ENCODE results near the gene GPX7.

Gene GPX7

GRCh38 chr1:52629325-52629643 is 27.1 kb downstream of the GPX7 start:
- DNase-seq (ENCODE audit: low read depth in 2 of 2) = no peak

GRCh38 chr1:52629667-52630066 is 27.5 kb downstream of the GPX7 start:
- DNase-seq (ENCODE audit: low read depth in 2 of 2) = no peak

GRCh38 chr1:52631759-52632331 is 29.7 kb downstream of the GPX7 start:
- no peak for DNase-seq (ENCODE audit: low read depth in 2 of 2)

- DNase-seq (ENCODE audit: low read depth in 2 of 2) = no peak
Measured at GRCh38 chr1:52632732-52633290, 30.6 kb downstream of the GPX7 start, which contains the start of gene SHISAL2A. Gene SHISAL2A, plus strand, starts transcription at chr1:52633168. Its CDS starts 326 bp downstream, at chr1:52633494.

GRCh38 chr1:52633291-52633754 is 31.2 kb downstream of the GPX7 start:
- no peak for DNase-seq (ENCODE audit: low read depth in 2 of 2)

- DNase-seq (ENCODE audit: low read depth in 2 of 2) = no peak
Measured at GRCh38 chr1:52634111-52634510, 31.9 kb downstream of the GPX7 start.

GRCh38 chr1:52635321-52636089 is 33.3 kb downstream of the GPX7 start:
- no peak for DNase-seq (ENCODE audit: low read depth in 2 of 2)

- no peak for DNase-seq (ENCODE audit: low read depth in 2 of 2)
Measured at GRCh38 chr1:52636721-52637695, 34.8 kb downstream of the GPX7 start.

- no peak for DNase-seq (ENCODE audit: low read depth in 2 of 2)
Measured at GRCh38 chr1:52637946-52638345, 35.8 kb downstream of the GPX7 start.

- no peak for DNase-seq (ENCODE audit: low read depth in 2 of 2)
Measured at GRCh38 chr1:52640697-52641096, 38.5 kb downstream of the GPX7 start.

- no peak for DNase-seq (ENCODE audit: low read depth in 2 of 2)
Measured at GRCh38 chr1:52641307-52641706, 39.1 kb downstream of the GPX7 start.

- no peak for DNase-seq (ENCODE audit: low read depth in 2 of 2)
Measured at GRCh38 chr1:52645261-52645660, 43.1 kb downstream of the GPX7 start.

- DNase-seq (ENCODE audit: low read depth in 2 of 2) = no peak
Measured at GRCh38 chr1:52651904-52652303, 49.7 kb downstream of the GPX7 start.

- DNase-seq (ENCODE audit: low read depth in 2 of 2) = no peak
Measured at GRCh38 chr1:52653207-52653849, 51.2 kb downstream of the GPX7 start.

- DNase-seq (ENCODE audit: low read depth in 2 of 2) = no peak
Measured at GRCh38 chr1:52654063-52654462, 51.9 kb downstream of the GPX7 start.

- DNase-seq (ENCODE audit: low read depth in 2 of 2) = no peak
Measured at GRCh38 chr1:52657702-52658101, 55.5 kb downstream of the GPX7 start.

All from fibroblast of skin of left biceps (primary cell).